Measurements from ENCODE around the gene IGFBP2. TPM values are rescaled to one million over a fixed set of nuclear protein-coding genes. Genes with fewer than 3 reads are reported as not detected.

Gene IGFBP2
- total and polyA plus RNA-seq, 9 of the 15 experiments (the other 6 are each of a cell fraction or from before 2014, with no cell fraction given): 0.93 TPM; not detected in 8

- TF ChIP-seq ZNF280A (IDR thresholded peaks at IDR 0.05; ENCODE audit: low read depth, partially characterized antibody): no peak
- no peak for TF ChIP-seq SMAD3 (CRISPR knock-in tag; conservative IDR thresholded peaks at IDR 0.05)
- TF ChIP-seq CLOCK (CRISPR knock-in tag; IDR thresholded peaks at IDR 0.05; ENCODE audit: borderline replicate concordance): 0 out of 2 replicates have a peak, but pooled peaks have one; percentile 11
- TF ChIP-seq, protein P1, sequence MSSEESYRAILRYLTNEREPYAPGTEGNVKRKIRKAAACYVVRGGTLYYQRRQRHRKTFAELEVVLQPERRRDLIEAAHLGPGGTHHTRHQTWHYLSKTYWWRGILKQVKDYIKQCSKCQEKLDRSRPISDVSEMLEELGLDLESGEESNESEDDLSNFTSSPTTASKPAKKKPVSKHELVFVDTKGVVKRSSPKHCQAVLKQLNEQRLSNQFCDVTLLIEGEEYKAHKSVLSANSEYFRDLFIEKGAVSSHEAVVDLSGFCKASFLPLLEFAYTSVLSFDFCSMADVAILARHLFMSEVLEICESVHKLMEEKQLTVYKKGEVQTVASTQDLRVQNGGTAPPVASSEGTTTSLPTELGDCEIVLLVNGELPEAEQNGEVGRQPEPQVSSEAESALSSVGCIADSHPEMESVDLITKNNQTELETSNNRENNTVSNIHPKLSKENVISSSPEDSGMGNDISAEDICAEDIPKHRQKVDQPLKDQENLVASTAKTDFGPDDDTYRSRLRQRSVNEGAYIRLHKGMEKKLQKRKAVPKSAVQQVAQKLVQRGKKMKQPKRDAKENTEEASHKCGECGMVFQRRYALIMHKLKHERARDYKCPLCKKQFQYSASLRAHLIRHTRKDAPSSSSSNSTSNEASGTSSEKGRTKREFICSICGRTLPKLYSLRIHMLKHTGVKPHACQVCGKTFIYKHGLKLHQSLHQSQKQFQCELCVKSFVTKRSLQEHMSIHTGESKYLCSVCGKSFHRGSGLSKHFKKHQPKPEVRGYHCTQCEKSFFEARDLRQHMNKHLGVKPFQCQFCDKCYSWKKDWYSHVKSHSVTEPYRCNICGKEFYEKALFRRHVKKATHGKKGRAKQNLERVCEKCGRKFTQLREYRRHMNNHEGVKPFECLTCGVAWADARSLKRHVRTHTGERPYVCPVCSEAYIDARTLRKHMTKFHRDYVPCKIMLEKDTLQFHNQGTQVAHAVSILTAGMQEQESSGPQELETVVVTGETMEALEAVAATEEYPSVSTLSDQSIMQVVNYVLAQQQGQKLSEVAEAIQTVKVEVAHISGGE (CRISPR knock-in tag; IDR thresholded peaks at IDR 0.05): no peak
- TF ChIP-seq ZSCAN29 (IDR thresholded peaks at IDR 0.05): no peak
- no peak for TF ChIP-seq PRMT5 (CRISPR knock-in tag; IDR thresholded peaks at IDR 0.05)
- peak; percentile 56; the same call in 1 of the 2 replicates for TF ChIP-seq BACH1 (tag; IDR thresholded peaks at IDR 0.05)
- TF ChIP-seq, protein P2, sequence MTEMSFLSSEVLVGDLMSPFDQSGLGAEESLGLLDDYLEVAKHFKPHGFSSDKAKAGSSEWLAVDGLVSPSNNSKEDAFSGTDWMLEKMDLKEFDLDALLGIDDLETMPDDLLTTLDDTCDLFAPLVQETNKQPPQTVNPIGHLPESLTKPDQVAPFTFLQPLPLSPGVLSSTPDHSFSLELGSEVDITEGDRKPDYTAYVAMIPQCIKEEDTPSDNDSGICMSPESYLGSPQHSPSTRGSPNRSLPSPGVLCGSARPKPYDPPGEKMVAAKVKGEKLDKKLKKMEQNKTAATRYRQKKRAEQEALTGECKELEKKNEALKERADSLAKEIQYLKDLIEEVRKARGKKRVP (CRISPR knock-in tag; IDR thresholded peaks at IDR 0.05): peak; percentile 81; the same call in 1 of the 2 replicates
- TF ChIP-seq MCM5 (IDR thresholded peaks at IDR 0.05; ENCODE audit: low read depth): no peak
- no peak for TF ChIP-seq FOXJ2 (tag; IDR thresholded peaks at IDR 0.05)
- TF ChIP-seq, protein P3, sequence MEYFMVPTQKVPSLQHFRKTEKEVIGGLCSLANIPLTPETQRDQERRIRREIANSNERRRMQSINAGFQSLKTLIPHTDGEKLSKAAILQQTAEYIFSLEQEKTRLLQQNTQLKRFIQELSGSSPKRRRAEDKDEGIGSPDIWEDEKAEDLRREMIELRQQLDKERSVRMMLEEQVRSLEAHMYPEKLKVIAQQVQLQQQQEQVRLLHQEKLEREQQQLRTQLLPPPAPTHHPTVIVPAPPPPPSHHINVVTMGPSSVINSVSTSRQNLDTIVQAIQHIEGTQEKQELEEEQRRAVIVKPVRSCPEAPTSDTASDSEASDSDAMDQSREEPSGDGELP (CRISPR knock-in tag; IDR thresholded peaks at IDR 0.05; ENCODE audit: borderline replicate concordance): peak; percentile 25; the same call in 1 of the 2 replicates
- TF ChIP-seq SMARCA4 (IDR thresholded peaks at IDR 0.05): peak; percentile 30; the same call in 1 of the 2 replicates
- TF ChIP-seq ZNF239 (CRISPR knock-in tag; IDR thresholded peaks at IDR 0.05): no peak
- TF ChIP-seq ELF4 (CRISPR knock-in tag; IDR thresholded peaks at IDR 0.05): 0 out of 2 replicates have a peak, but pooled peaks have one; percentile 83
- peak; percentile 59; the same call in 1 of the 2 replicates for TF ChIP-seq NFRKB (IDR thresholded peaks at IDR 0.05; ENCODE audit: low read depth)
- TF ChIP-seq CEBPG (CRISPR knock-in tag; IDR thresholded peaks at IDR 0.05): peak; percentile 76
- TF ChIP-seq CEBPG (tag; conservative IDR thresholded peaks at IDR 0.05 in 1 of 2, IDR thresholded peaks at IDR 0.05 in 1 of 2): peak; percentile 69 to 95
These were observed 13.5 kb upstream of the IGFBP2 start (continued) for GRCh38 chr2:216619411-216620393.
